ENCODE results near the gene FAM120A.

DNA sequence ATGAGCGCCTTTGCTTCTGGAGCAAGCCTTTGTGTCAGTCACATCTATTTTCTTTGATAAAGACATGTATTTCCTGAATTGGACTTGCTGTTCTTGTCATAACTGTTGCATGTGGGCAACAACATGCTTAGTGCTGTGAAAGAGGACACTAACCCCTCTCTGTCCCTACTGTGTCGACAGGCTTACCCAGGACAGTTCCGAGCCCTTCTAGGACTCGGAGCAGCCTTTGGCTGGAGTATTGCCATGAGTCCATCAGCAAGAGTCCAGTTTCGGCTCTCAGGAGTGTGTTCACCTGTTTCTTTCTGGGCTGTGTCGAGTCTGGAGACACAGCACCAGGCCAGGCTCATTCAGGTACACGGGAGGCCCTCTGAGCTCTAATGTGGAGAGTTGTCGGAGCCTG is 88.8 kb downstream of the FAM120A start:
- no peak for TF ChIP-seq POLR2AphosphoS5 (IDR thresholded peaks at IDR 0.05; ENCODE audit: low read depth, low read length)
- TF ChIP-seq, protein P1, sequence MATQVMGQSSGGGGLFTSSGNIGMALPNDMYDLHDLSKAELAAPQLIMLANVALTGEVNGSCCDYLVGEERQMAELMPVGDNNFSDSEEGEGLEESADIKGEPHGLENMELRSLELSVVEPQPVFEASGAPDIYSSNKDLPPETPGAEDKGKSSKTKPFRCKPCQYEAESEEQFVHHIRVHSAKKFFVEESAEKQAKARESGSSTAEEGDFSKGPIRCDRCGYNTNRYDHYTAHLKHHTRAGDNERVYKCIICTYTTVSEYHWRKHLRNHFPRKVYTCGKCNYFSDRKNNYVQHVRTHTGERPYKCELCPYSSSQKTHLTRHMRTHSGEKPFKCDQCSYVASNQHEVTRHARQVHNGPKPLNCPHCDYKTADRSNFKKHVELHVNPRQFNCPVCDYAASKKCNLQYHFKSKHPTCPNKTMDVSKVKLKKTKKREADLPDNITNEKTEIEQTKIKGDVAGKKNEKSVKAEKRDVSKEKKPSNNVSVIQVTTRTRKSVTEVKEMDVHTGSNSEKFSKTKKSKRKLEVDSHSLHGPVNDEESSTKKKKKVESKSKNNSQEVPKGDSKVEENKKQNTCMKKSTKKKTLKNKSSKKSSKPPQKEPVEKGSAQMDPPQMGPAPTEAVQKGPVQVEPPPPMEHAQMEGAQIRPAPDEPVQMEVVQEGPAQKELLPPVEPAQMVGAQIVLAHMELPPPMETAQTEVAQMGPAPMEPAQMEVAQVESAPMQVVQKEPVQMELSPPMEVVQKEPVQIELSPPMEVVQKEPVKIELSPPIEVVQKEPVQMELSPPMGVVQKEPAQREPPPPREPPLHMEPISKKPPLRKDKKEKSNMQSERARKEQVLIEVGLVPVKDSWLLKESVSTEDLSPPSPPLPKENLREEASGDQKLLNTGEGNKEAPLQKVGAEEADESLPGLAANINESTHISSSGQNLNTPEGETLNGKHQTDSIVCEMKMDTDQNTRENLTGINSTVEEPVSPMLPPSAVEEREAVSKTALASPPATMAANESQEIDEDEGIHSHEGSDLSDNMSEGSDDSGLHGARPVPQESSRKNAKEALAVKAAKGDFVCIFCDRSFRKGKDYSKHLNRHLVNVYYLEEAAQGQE (IDR thresholded peaks at IDR 0.05; ENCODE audit: insufficient read depth in 1 of 2, low read depth in 2 of 2, low read length in 2 of 2), result no peak

All from PFSK-1 (cell line).